ENCODE measurements around the gene MYCBP2. TPM values are rescaled to one million over a fixed set of nuclear protein-coding genes. Genes with fewer than 3 reads are reported as not detected.
"Not testable (repeated sequence)": the region's sequence is repeated elsewhere in the genome, so short reads cannot be mapped to it uniquely, and the experiment has no call there.

Gene MYCBP2
- total RNA-seq, 2 experiments from 2014 or later, result 144 to 148 TPM

DNA sequence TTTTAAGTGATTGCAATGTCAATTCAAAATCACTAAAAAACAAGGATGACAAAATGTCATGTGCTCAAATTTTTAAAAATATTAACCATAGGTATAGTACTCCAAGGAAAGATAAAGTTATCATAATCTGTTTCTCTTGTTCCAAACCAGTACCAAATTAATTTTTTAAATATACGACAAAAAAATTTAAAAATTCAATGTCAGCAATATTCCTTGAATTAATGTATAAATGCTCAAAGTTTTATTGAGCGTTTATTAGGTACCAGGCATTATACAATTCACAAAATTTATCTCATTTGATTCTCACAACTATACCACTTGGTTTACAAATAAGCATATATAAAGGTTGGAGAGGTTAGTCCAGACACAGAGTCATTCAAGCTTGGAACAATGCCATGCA is 64.7 kb downstream of the MYCBP2 start:
- Mint-ChIP-seq H3K36me3 (peaks cover 29% of the 10 kb centered on the region), H3K9me3 (no peaks in the 10 kb centered on the region), H3K4me3 (no peak overlapping the region), H3K27me3 (no peaks in the 10 kb centered on the region), H3K27ac (no peak overlapping the region), H3K4me1 (no peaks in the 10 kb centered on the region)
- ATAC-seq (ENCODE audit: low read depth), result no peak
- DNase-seq, result no peak
- POLR2A ChIA-PET, result no interaction called here

DNA sequence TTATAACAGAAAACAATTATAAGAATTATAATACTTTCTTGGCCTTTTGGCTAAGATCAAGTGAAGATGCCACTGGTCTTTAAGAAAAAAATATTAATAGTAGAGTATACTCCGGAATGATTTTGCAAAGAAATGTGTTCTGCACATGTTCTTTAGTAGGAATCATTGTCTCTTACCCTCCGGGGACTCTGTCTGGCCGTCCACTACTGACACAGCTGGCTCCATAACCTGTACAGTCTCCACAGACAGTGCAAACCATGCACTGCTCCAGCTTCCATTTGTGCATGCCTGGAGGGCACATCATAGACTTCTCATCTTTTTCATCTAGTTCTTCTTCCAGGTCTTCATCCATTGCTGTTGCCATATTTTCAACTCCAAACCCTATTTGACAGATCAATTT is 75.9 kb downstream of the MYCBP2 start:
- POLR2A ChIA-PET, result no interaction called here
- Mint-ChIP-seq H3K4me3 (no peak overlapping the region), H3K27me3 (no peaks in the 10 kb centered on the region), H3K36me3 (peaks cover 52% of the 10 kb centered on the region), H3K9me3 (no peaks in the 10 kb centered on the region), H3K27ac (no peak overlapping the region), H3K4me1 (peaks cover 5% of the 10 kb centered on the region)
- no peak for DNase-seq
- ATAC-seq (ENCODE audit: low read depth), result no peak

GRCh38 chr13:77245224-77245623 is 81.7 kb downstream of the MYCBP2 start:
- H3K27ac Mint-ChIP-seq; H3K4me3 Mint-ChIP-seq; H3K9me3 Mint-ChIP-seq; ATAC-seq (ENCODE audit: low read depth); H3K27me3 Mint-ChIP-seq; DNase-seq; H3K4me1 Mint-ChIP-seq; POLR2A ChIA-PET: not testable (repeated sequence)
- H3K36me3 Mint-ChIP-seq, result peaks cover 47% of the 10 kb centered on the region

DNA sequence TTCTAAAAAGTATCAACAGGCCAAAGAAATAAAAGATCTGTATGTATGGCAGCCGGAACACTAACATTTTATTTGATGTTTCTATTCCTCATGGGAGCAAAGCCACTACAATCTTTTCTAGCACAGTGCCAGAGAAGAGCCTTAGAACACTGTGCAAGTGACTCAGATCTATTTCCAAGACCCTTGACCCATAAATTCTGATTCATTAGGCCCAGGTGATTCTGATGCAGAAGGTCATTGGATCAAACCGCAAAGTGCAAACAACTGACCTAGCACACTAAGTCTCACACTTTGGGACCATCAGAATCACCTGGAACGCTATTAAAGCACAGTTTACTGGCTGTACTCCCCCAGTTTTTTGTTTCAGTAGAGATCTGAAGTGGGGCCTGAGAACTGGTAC is 87.6 kb downstream of the MYCBP2 start:
- peaks cover 5% of the 10 kb centered on the region for H3K4me1 Mint-ChIP-seq
- no peaks in the 10 kb centered on the region for H3K27me3 Mint-ChIP-seq
- ATAC-seq (ENCODE audit: low read depth) (no peak), DNase-seq (no peak)
- POLR2A ChIA-PET, result no interaction called here
- H3K9me3 Mint-ChIP-seq, result no peaks in the 10 kb centered on the region
- H3K27ac Mint-ChIP-seq, result no peak overlapping the region
- H3K4me3 Mint-ChIP-seq, result no peak overlapping the region
- H3K36me3 Mint-ChIP-seq, result peaks cover 17% of the 10 kb centered on the region

GRCh38 chr13:77235456-77236022 is 91.4 kb downstream of the MYCBP2 start:
- no peak for DNase-seq
- no peaks in the 10 kb centered on the region for H3K27me3 Mint-ChIP-seq
- no peak overlapping the region for H3K4me3 Mint-ChIP-seq
- H3K27ac Mint-ChIP-seq, result peak overlapping the region; percentile 1
- no peaks in the 10 kb centered on the region for H3K9me3 Mint-ChIP-seq
- peaks cover 20% of the 10 kb centered on the region for H3K36me3 Mint-ChIP-seq
- no peak for ATAC-seq (ENCODE audit: low read depth)
- POLR2A ChIA-PET, result no interaction called here
- peaks cover 10% of the 10 kb centered on the region for H3K4me1 Mint-ChIP-seq

GRCh38 chr13:77233159-77233558 is 93.7 kb downstream of the MYCBP2 start:
- DNase-seq, result no peak
- Mint-ChIP-seq H3K27ac (no peak overlapping the region), H3K4me1 (peaks cover 12% of the 10 kb centered on the region), H3K27me3 (no peaks in the 10 kb centered on the region), H3K9me3 (no peaks in the 10 kb centered on the region), H3K4me3 (no peak overlapping the region), H3K36me3 (peaks cover 23% of the 10 kb centered on the region)
- POLR2A ChIA-PET, result no interaction called here
- no peak for ATAC-seq (ENCODE audit: low read depth)

- DNase-seq (no peak), ATAC-seq (ENCODE audit: low read depth) (no peak)
- Mint-ChIP-seq H3K27me3 (no peaks in the 10 kb centered on the region), H3K9me3 (peaks cover 3% of the 10 kb centered on the region), H3K4me3 (no peak overlapping the region), H3K36me3 (peaks cover 26% of the 10 kb centered on the region), H3K27ac (no peak overlapping the region), H3K4me1 (peaks cover 12% of the 10 kb centered on the region)
- POLR2A ChIA-PET, result no interaction called here
These were observed 96.3 kb downstream of the MYCBP2 start for GRCh38 chr13:77230560-77230959.

DNA sequence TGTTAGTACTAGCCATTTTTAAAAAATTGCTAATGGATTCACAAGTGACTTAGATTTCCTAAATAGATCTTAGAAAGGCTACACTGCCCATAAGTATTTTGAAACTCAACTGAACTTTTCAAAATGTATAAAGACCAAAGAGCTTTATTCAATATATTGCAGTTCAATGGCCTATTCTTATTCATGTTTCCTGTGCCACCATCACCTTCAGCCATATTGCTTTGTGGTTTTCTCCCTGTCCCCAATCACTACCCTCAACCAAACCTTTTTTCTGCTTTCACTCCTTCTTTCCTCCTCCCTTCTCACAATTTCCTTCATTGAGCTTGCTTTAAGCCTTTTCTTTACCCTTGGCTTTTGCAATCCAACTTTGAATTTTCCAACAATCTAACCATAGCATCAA is 100.9 kb downstream of the MYCBP2 start:
- H3K27ac Mint-ChIP-seq, result peak overlapping the region; percentile 19
- POLR2A ChIA-PET, result no interaction called here
- no peak overlapping the region for H3K4me3 Mint-ChIP-seq
- ATAC-seq (ENCODE audit: low read depth), result no peak
- H3K4me1 Mint-ChIP-seq, result peaks cover 9% of the 10 kb centered on the region
- peaks cover 3% of the 10 kb centered on the region for H3K9me3 Mint-ChIP-seq
- no peak for DNase-seq
- no peaks in the 10 kb centered on the region for H3K27me3 Mint-ChIP-seq
- peaks cover 34% of the 10 kb centered on the region for H3K36me3 Mint-ChIP-seq

DNA sequence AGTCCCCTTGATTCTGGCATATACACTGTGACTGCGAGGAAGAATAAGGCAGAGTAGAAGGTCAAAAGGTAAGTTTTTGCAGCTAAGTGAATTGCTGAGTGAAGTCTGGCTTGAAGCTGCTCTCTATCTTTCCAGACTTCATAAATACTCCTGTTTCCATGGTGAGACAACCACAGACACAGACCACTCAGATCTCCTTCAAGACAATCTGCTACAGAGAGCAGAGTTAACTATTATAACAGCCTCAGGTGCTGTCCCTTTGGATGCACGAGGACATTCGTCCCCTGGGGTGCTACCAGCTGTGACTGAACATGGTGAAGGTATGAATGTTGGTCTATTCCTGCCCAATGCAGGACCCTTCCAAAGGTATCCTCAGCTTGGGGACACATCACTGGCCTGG is 104.0 kb downstream of the MYCBP2 start:
- Mint-ChIP-seq H3K36me3 (peaks cover 26% of the 10 kb centered on the region), H3K27ac (no peak overlapping the region), H3K27me3 (no peaks in the 10 kb centered on the region), H3K4me3 (no peak overlapping the region), H3K9me3 (peaks cover 3% of the 10 kb centered on the region), H3K4me1 (peaks cover 4% of the 10 kb centered on the region)
- DNase-seq (no peak), ATAC-seq (ENCODE audit: low read depth) (no peak)
- POLR2A ChIA-PET, result no interaction called here

DNA sequence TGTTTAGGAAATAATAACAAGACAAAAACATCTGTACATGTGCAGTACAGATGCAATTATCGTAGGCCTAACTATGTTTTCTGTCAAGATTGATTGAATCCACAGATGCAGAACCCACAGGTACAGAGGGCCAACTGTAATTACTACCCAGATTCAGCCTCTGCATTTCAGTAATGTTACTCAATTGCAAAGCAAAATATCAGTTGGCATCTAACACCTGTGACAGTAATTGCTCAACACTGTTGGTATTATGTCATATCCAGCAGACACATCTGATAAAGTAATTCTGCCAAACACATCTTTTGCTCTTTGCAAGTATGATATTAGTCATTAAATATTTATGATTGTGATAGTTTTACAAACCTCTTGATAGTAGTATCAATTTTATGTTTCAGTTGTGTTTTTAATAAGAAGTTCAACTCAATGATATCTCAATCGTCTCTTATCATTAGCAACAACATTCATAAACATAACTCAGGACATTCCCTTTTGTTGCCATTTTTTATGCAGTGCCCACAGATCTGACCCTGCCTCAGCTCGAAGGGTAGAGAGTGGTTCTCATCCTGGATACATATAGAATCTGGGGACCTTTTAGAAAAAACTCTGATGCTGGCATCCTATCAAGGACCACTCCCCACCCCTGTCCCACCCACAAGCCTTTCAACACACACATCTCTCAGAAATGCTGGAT is 104.7 kb downstream of the MYCBP2 start:
- H3K4me3 Mint-ChIP-seq, result no peak overlapping the region
- no peaks in the 10 kb centered on the region for H3K27me3 Mint-ChIP-seq
- no peak overlapping the region for H3K27ac Mint-ChIP-seq
- peaks cover 29% of the 10 kb centered on the region for H3K36me3 Mint-ChIP-seq
- H3K4me1 Mint-ChIP-seq, result peaks cover 4% of the 10 kb centered on the region
- H3K9me3 Mint-ChIP-seq, result peaks cover 3% of the 10 kb centered on the region
- ATAC-seq (ENCODE audit: low read depth) (no peak), DNase-seq (no peak)
- POLR2A ChIA-PET, result no interaction called here

DNA sequence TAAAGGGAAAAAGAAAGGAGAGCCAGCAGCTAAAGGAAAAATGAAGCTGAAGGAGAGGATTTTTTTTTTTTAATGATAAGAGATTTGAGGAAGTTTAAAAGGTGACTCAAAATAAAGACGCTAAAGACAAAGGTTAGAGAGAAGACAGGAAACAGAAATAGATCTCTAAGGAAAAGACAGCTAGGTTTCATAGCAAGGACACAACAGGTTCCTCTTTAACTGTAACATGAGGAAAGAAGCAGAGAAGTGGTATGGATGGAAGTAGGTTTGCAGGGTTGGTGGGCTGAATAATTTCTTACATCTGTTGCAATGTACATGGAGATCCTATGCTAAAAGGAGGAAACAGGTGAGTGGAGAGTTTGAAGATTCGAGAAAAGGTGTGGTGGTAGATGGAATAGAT is 107.5 kb downstream of the MYCBP2 start:
- H3K27ac Mint-ChIP-seq, result no peak overlapping the region
- H3K4me1 Mint-ChIP-seq, result no peaks in the 10 kb centered on the region
- ATAC-seq (ENCODE audit: low read depth), result no peak
- no peak overlapping the region for H3K4me3 Mint-ChIP-seq
- H3K27me3 Mint-ChIP-seq, result no peaks in the 10 kb centered on the region
- H3K36me3 Mint-ChIP-seq, result peaks cover 29% of the 10 kb centered on the region
- POLR2A ChIA-PET, result no interaction called here
- no peak for DNase-seq
- H3K9me3 Mint-ChIP-seq, result no peaks in the 10 kb centered on the region

DNA sequence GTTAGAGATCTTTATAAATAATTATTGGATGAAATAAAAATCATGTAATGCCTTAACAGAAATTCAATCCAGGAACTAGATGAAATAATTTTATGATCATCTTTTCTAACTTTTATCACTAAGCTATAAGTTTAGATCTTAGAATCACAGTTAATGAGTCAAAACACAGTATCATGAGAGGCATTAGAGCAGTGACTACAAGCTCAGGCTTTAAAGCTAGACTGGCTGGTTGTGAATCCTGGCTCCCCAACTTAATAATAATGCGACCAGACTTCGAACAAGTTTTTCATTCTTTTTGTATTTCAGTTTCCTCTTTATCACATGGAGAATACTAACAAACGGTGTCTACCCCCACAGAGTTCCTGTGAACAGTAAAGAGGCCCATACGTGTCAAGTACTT is 108.6 kb downstream of the MYCBP2 start:
- POLR2A ChIA-PET, result no interaction called here
- peaks cover 30% of the 10 kb centered on the region for H3K36me3 Mint-ChIP-seq
- H3K4me1 Mint-ChIP-seq, result no peaks in the 10 kb centered on the region
- H3K4me3 Mint-ChIP-seq, result no peak overlapping the region
- no peaks in the 10 kb centered on the region for H3K9me3 Mint-ChIP-seq
- no peak overlapping the region for H3K27ac Mint-ChIP-seq
- H3K27me3 Mint-ChIP-seq, result no peaks in the 10 kb centered on the region
- no peak for DNase-seq
- ATAC-seq (ENCODE audit: low read depth), result no peak

- Mint-ChIP-seq H3K27me3 (no peaks in the 10 kb centered on the region), H3K27ac (no peak overlapping the region)
- POLR2A ChIA-PET, result no interaction called here
These were observed 111.4 kb downstream of the MYCBP2 start for GRCh38 chr13:77215543-77215942.

DNA sequence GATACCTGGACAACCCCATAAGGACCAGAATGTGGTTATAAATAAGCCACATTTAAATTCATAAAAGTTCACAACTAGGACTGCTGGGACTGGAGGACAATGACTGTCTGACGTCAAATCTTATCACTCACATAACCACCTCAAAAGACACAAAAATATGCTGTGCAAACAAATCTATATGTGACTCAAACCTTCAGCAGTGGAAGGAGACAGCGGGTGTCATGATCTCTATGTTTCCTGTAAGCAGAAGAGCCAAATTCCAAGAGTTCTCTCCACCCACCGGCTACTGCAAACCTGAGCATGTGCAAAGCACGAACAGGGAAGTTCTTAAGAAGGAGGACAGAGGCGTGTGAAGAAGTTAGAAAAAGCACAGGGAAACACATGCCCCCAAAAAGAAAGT is 113.2 kb downstream of the MYCBP2 start:
- ATAC-seq (ENCODE audit: low read depth), result no peak
- H3K4me3 Mint-ChIP-seq, result no peak overlapping the region
- H3K27me3 Mint-ChIP-seq, result no peaks in the 10 kb centered on the region
- DNase-seq, result no peak
- no peak overlapping the region for H3K27ac Mint-ChIP-seq
- POLR2A ChIA-PET, result no interaction called here
- H3K9me3 Mint-ChIP-seq, result no peaks in the 10 kb centered on the region
- no peaks in the 10 kb centered on the region for H3K4me1 Mint-ChIP-seq
- H3K36me3 Mint-ChIP-seq, result peaks cover 34% of the 10 kb centered on the region

More at GRCh38 chr13:77215543-77215942, 111.4 kb downstream of the MYCBP2 start:
- H3K9me3 Mint-ChIP-seq, result no peaks in the 10 kb centered on the region
- peaks cover 26% of the 10 kb centered on the region for H3K36me3 Mint-ChIP-seq
- H3K4me3 Mint-ChIP-seq, result no peak overlapping the region
- DNase-seq (no peak), ATAC-seq (ENCODE audit: low read depth) (no peak)
- H3K4me1 Mint-ChIP-seq, result no peaks in the 10 kb centered on the region
